CD4-positive, alpha-beta T cell treated with Interleukin-6 for 4 hours (primary cell): ENCODE results near the gene SEMA3G.

Source experiments
- DNase-seq: peaks from one replicate; pipeline ENCODE4 v3.0.0-alpha.2; 2020; ENCODE audit warnings: mixed read lengths

SEMA3G gene

DNA sequence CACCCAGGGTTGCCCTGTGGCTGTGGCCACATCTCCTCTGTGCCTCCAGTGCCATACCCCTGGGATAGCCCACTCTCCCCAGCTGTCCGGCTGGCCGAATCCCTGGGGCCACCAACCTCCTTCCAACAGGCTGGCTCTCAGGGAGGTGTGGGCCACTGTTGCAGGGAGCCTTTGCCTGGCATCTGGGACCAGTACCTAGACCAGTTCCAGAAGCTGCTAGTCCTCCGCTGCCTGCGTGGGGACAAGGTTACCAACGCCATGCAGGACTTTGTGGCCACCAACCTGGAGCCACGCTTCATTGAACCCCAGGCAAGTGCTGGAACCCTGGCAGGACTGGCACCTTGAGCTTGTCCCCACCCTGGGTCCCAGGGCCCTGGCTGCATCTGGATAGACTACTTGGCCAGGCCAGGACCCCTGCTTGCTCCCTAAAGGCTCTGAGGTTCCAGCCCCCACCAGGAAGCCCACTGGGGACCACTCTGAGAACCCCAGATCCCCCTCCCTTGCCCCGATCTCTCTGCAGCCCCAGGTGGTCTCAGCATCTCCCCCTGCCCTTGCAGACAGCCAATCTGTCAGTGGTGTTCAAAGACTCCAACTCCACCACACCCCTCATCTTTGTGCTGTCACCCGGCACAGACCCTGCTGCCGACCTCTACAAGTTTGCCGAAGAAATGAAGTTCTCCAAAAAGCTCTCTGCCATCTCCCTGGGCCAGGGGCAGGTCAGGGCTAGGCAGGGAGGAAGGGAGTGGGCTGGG is 50.0 kb downstream of the SEMA3G start:
- no peak for DNase-seq

DNA sequence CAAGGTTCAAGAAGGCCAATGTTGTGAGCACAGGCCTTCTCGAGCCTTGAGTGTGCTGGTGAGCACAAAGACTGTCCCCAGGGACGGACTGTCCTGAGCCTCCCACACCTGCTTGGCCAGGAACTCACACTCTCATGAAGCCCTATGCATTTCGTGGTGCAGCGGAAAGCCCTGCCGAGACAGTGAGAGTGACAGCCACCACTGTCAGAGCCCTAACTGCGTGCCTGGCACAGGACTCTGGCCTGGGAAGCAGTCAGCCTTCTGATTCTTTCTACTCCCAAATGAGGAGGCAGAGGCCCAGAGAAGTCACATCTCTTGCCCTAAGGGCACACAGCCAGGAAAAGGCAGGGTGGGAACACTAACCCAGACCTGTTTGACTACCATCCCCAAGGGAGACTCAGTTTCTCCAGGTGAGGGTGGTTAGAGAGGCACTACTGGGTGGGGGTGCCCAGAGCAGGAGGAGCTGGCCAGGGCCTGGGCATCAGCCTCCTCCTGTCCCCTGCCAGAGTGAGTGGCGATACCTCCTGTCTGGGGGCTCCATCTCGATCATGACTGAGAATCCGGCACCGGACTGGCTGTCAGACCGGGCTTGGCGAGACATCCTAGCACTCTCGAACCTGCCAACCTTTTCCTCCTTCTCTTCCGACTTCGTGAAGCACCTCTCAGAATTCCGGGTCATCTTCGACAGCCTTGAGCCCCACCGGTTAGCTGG is 50.8 kb downstream of the SEMA3G start:
- DNase-seq: no peak

- no peak for DNase-seq
Observed at GRCh38 chr3:52393131-52393807, 51.6 kb downstream of the SEMA3G start.

- no peak for DNase-seq
Observed at GRCh38 chr3:52392216-52392930, 52.5 kb downstream of the SEMA3G start.

- no peak for DNase-seq
Observed at GRCh38 chr3:52391096-52391495, 53.8 kb downstream of the SEMA3G start.

- no peak for DNase-seq
Observed at GRCh38 chr3:52388933-52389332, 56.0 kb downstream of the SEMA3G start.

GRCh38 chr3:52388348-52388821 is 56.5 kb downstream of the SEMA3G start:
- DNase-seq: no peak

GRCh38 chr3:52387481-52387880 is 57.4 kb downstream of the SEMA3G start:
- DNase-seq: no peak

- DNase-seq: no peak
Observed at GRCh38 chr3:52385157-52385556, 59.7 kb downstream of the SEMA3G start.

- no peak for DNase-seq
Observed at GRCh38 chr3:52384019-52384761, 60.7 kb downstream of the SEMA3G start.

DNA sequence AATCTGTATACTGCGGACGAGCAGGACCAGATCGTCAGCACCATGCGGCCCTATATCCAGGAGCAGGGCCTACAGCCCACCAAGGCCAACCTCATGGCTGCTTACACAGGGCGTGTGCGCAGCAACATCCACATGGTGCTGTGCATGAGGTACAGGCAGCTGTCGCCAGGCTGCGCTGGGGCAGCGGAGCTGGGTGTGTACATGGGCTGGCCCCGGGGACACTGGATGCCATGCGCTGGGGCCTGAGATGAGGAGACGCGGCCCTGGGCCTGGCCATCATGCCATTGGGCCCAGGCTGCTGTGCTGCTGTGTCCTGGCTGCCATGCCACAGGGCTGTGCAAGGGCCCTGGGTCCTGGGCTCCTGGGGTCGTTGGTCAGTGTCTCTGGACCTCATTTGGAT is 61.5 kb downstream of the SEMA3G start:
- no peak for DNase-seq
